Trophoblast cell (in vitro differentiated cells and primary cell): ENCODE results near the gene DLX3.

Source experiments
- DNase-seq, 2 donors: peaks; one replicate each; pipeline ENCODE4 v3.0.0-alpha.2; 2016
- H2AFZ ChIP-seq: 2 replicates; pipeline ENCODE4 v1.6.1; 2013; ENCODE audit warnings: low read length, moderate library complexity, mild to moderate bottlenecking; ENCODE audit not compliant: insufficient read depth, poor library complexity
- H2AK5ac ChIP-seq: 2 replicates; pipeline ENCODE4 v1.6.1; 2013; ENCODE audit warnings: mild to moderate bottlenecking, low read length
- H2BK120ac ChIP-seq: 2 replicates; pipeline ENCODE4 v1.6.1; 2013; ENCODE audit warnings: low read length, mild to moderate bottlenecking, moderate library complexity; ENCODE audit not compliant: insufficient read depth, poor library complexity
- H2BK12ac ChIP-seq: 2 replicates; pipeline ENCODE4 v1.6.1; 2013; ENCODE audit warnings: mild to moderate bottlenecking, low read length, moderate library complexity
- H2BK5ac ChIP-seq: 2 replicates; pipeline ENCODE4 v1.6.1; 2013; ENCODE audit warnings: low read length, low read depth, moderate library complexity, mild to moderate bottlenecking; ENCODE audit not compliant: poor library complexity
- H3K14ac ChIP-seq: 2 replicates; pipeline ENCODE4 v1.6.1; 2013; ENCODE audit warnings: mild to moderate bottlenecking, low read length
- H3K18ac ChIP-seq: 2 replicates; pipeline ENCODE4 v1.6.1; 2013; ENCODE audit warnings: mild to moderate bottlenecking, low read length
- H3K23ac ChIP-seq: 2 replicates; pipeline ENCODE4 v1.6.1; 2013; ENCODE audit warnings: low read length
- H3K27ac ChIP-seq: 2 replicates; pipeline ENCODE4 v1.5.1; 2013; ENCODE audit warnings: low read depth, mild to moderate bottlenecking, inconsistent platforms, low read length, moderate library complexity
- H3K27me3 ChIP-seq: 2 replicates; pipeline ENCODE4 v1.6.1; 2013; ENCODE audit warnings: inconsistent platforms, mild to moderate bottlenecking, low read length, moderate library complexity; ENCODE audit not compliant: insufficient read depth
- H3K36me3 ChIP-seq, 2 experiments: 1 replicate in 1 of 2; 2 replicates in 1 of 2; pipeline ENCODE4 v1.6.1; 2013; ENCODE audit warnings: low read length in 2 of 2, mild to moderate bottlenecking in 2 of 2, moderate library complexity in 1 of 2; ENCODE audit not compliant: insufficient read depth in 2 of 2, control insufficient read depth in 1 of 2
- H3K4ac ChIP-seq: 2 replicates; pipeline ENCODE4 v1.6.1; 2013; ENCODE audit warnings: low read depth, mild to moderate bottlenecking, low read length, moderate library complexity
- H3K4me1 ChIP-seq, 2 experiments: 1 replicate in 1 of 2; 2 replicates in 1 of 2; pipeline ENCODE4 v1.6.1; 2013; ENCODE audit warnings: low read length in 2 of 2, mild to moderate bottlenecking in 2 of 2, moderate library complexity in 1 of 2; ENCODE audit not compliant: insufficient read depth in 2 of 2, control insufficient read depth in 1 of 2
- H3K4me2 ChIP-seq: 2 replicates; pipeline ENCODE4 v1.6.1; 2013; ENCODE audit warnings: inconsistent platforms, mild to moderate bottlenecking, low read length, moderate library complexity
- H3K4me3 ChIP-seq: 2 replicates; pipeline ENCODE4 v1.5.1; 2013; ENCODE audit warnings: mild to moderate bottlenecking, low read depth, low read length, inconsistent platforms
- H3K79me1 ChIP-seq: one replicate; pipeline ENCODE4 v1.6.1; 2013; ENCODE audit warnings: low read length
- H3K79me2 ChIP-seq: 2 replicates; pipeline ENCODE4 v1.6.1; 2013; ENCODE audit warnings: low read length, mild to moderate bottlenecking; ENCODE audit not compliant: control insufficient read depth, insufficient read depth, poor library complexity
- H3K9ac ChIP-seq: 2 replicates; pipeline ENCODE4 v1.6.1; 2013; ENCODE audit warnings: mild to moderate bottlenecking, low read length
- H3K9me3 ChIP-seq: 2 replicates; pipeline ENCODE4 v1.6.1; 2013; ENCODE audit warnings: low read depth, mild to moderate bottlenecking, control low read depth, inconsistent platforms, low read length; ENCODE audit not compliant: insufficient read depth
- H4K12ac ChIP-seq: 2 replicates; pipeline ENCODE4 v1.6.1; 2013; ENCODE audit warnings: low read depth, mild to moderate bottlenecking, low read length, moderate library complexity
- H4K8ac ChIP-seq: 2 replicates; pipeline ENCODE4 v1.6.1; 2013; ENCODE audit warnings: low read depth, mild to moderate bottlenecking, low read length, moderate library complexity
- H4K91ac ChIP-seq: one replicate; pipeline ENCODE4 v1.6.1; 2013; ENCODE audit warnings: low read depth, mild to moderate bottlenecking, low read length, moderate library complexity
- WGBS: extraction: QIAGEN DNeasy Blood & Tissue Kit; methylation state at CpG from one replicate; pipeline ENCODE4 v1.1.7; 2013; ENCODE audit warnings: missing lambda C conversion rate; ENCODE audit not compliant: insufficient read length, insufficient coverage; ENCODE audit errors: extremely low coverage; 5-methylcytosine and 5-hydroxymethylcytosine counted together

DLX3 gene

GRCh38 chr17:49996495-49997300 is 1.7 kb upstream of the DLX3 start:
- Histone ChIP-seq H3K18ac (peak overlapping the region; percentile 37), H4K8ac (peak overlapping the region; percentile 51), H3K79me1 (peaks cover 20% of the 10 kb centered on the region), H3K23ac (no peak overlapping the region), H3K4me2 (peak overlapping the region; percentile 97), H3K79me2 (peaks cover 13% of the 10 kb centered on the region), H3K9ac (no peak overlapping the region), H3K14ac (peak overlapping the region; percentile 67), H4K91ac (peak overlapping the region; percentile 81), H2BK5ac (no peak overlapping the region), H4K12ac (peak overlapping the region; percentile 25), H3K4ac (peak overlapping the region; percentile 24), H2AK5ac (no peak overlapping the region), H3K27me3 (no peaks in the 10 kb centered on the region), H2BK12ac (peak overlapping the region; percentile 74), H2BK120ac (peak overlapping the region; percentile 59), H3K4me3 (peak overlapping the region; percentile 53), H3K27ac (no peak overlapping the region), H2AFZ (peak overlapping the region; percentile 75), H3K4me1 (peaks cover 8 to 15% of the 10 kb centered on the region in 2 experiments), H3K9me3 (peaks cover 2% of the 10 kb centered on the region), H3K36me3 (peaks cover 3 to 6% of the 10 kb centered on the region in 2 experiments)
- no CpG with 5 or more reads among the region's 58 CpGs for WGBS
- peak; percentile 62 to 86 for DNase-seq

DNA sequence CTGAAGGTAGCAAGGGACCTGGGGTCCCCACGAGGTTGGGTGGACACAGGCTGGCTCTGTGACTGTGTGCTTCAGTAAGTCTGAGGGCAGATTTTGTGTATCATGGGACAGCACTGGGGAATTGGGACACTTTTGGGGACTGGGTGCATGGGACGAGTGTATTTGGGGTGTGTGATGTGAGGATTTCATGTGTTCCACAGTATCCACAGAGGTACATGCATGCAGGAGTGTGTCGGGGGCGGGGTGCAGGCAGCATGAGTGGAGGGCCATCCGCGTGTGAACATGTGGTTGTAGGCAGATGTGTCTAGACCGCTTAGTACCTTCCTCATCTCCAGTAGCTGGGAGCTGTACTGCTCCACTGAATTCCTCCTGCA is 1.1 kb upstream of the DLX3 start:
- peaks cover 9 to 11% of the 10 kb centered on the region in 2 experiments for H3K36me3 ChIP-seq

GRCh38 chr17:49994085-49995054 is 654 bp downstream of the DLX3 start:
- Histone ChIP-seq H4K8ac (peak overlapping the region; percentile 43), H3K9ac (peak overlapping the region; percentile 15), H3K27ac (peak overlapping the region; percentile 32), H4K91ac (peak overlapping the region; percentile 40), H2AFZ (peak overlapping the region; percentile 12), H3K36me3 (peaks cover 18 to 19% of the 10 kb centered on the region in 2 experiments), H3K79me2 (peaks cover 13% of the 10 kb centered on the region), H3K18ac (peak overlapping the region; percentile 64), H3K27me3 (no peaks in the 10 kb centered on the region), H3K9me3 (peaks cover 2% of the 10 kb centered on the region), H3K4me1 (peaks cover 8 to 15% of the 10 kb centered on the region in 2 experiments), H2BK12ac (peak overlapping the region; percentile 10), H3K14ac (peak overlapping the region; percentile 48), H3K4me2 (peak overlapping the region; percentile 70), H3K4me3 (peak overlapping the region; percentile 72), H4K12ac (no peak overlapping the region), H3K79me1 (peaks cover 20% of the 10 kb centered on the region), H3K23ac (no peak overlapping the region), H2BK120ac (peak overlapping the region; percentile 34), H3K4ac (peak overlapping the region; percentile 28), H2BK5ac (peak overlapping the region; percentile 33), H2AK5ac (peak overlapping the region; percentile 38)
- no peak for DNase-seq
- WGBS = no CpG with 5 or more reads among the region's 50 CpGs

More for the DNA sequence above, 1.1 kb upstream of the DLX3 start:
- peak overlapping the region; percentile 42 for H2AK5ac ChIP-seq
- WGBS = no CpG with 5 or more reads among the region's 7 CpGs
- H3K79me2 ChIP-seq = peaks cover 13% of the 10 kb centered on the region
- H3K4ac ChIP-seq = no peak overlapping the region
- peaks cover 20% of the 10 kb centered on the region for H3K79me1 ChIP-seq
- H2AFZ ChIP-seq = no peak overlapping the region
- peak overlapping the region; percentile 97 for H3K4me2 ChIP-seq
- no peak overlapping the region for H3K27ac ChIP-seq
- H4K12ac ChIP-seq = no peak overlapping the region
- no peak overlapping the region for H3K4me3 ChIP-seq
- no peak overlapping the region for H3K14ac ChIP-seq
- no peak overlapping the region for H3K9ac ChIP-seq
- no peak overlapping the region for H4K8ac ChIP-seq
- H2BK120ac ChIP-seq = peak overlapping the region; percentile 9
- H3K4me1 ChIP-seq = peaks cover 8 to 15% of the 10 kb centered on the region in 2 experiments
- no peak overlapping the region for H3K18ac ChIP-seq
- no peak for DNase-seq
- no peaks in the 10 kb centered on the region for H3K27me3 ChIP-seq
- H3K9me3 ChIP-seq = peaks cover 2% of the 10 kb centered on the region
- no peak overlapping the region for H4K91ac ChIP-seq
- no peak overlapping the region for H3K23ac ChIP-seq
- H2BK5ac ChIP-seq = no peak overlapping the region
- peak overlapping the region; percentile 33 for H2BK12ac ChIP-seq

GRCh38 chr17:49993423-49994060 is 1.5 kb downstream of the DLX3 start:
- DNase-seq = peak in 1 of 2 donors; percentile 45
- peak overlapping the region; percentile 19 for H2AFZ ChIP-seq
- peak overlapping the region; percentile 72 for H4K8ac ChIP-seq
- H3K18ac ChIP-seq = peak overlapping the region; percentile 34
- peaks cover 20% of the 10 kb centered on the region for H3K79me1 ChIP-seq
- H3K9me3 ChIP-seq = peaks cover 2% of the 10 kb centered on the region
- H2BK120ac ChIP-seq = peak overlapping the region; percentile 30
- H3K27ac ChIP-seq = no peak overlapping the region
- H3K79me2 ChIP-seq = peaks cover 13% of the 10 kb centered on the region
- H3K14ac ChIP-seq = peak overlapping the region; percentile 77
- peak overlapping the region; percentile 35 for H3K4ac ChIP-seq
- H4K12ac ChIP-seq = no peak overlapping the region
- peak overlapping the region; percentile 70 for H3K4me2 ChIP-seq
- H2AK5ac ChIP-seq = no peak overlapping the region
- H3K27me3 ChIP-seq = no peaks in the 10 kb centered on the region
- peaks cover 22 to 23% of the 10 kb centered on the region in 2 experiments for H3K36me3 ChIP-seq
- H3K23ac ChIP-seq = no peak overlapping the region
- H3K4me1 ChIP-seq = peaks cover 8 to 15% of the 10 kb centered on the region in 2 experiments
- peak overlapping the region; percentile 70 for H3K4me3 ChIP-seq
- H2BK12ac ChIP-seq = no peak overlapping the region
- no CpG with 5 or more reads among the region's 77 CpGs for WGBS
- H2BK5ac ChIP-seq = peak overlapping the region; percentile 15
- H4K91ac ChIP-seq = peak overlapping the region; percentile 61
- peak overlapping the region; percentile 22 for H3K9ac ChIP-seq
